ENCODE measurements around the gene LRPAP1. TPM values are rescaled to one million over a fixed set of nuclear protein-coding genes. Genes with fewer than 3 reads are reported as not detected.

The LRPAP1 gene
- total and polyA plus RNA-seq, 2 donors (not counting 1 experiment from before 2014, with no cell fraction given): 64.6 to 86.8 TPM

GRCh38 chr4:3462790-3463415, 69.3 kb downstream of the LRPAP1 start, which contains the start of gene DOK7:
Gene DOK7, plus strand, starts transcription at chr4:3463306. Its CDS starts 70 bp downstream, at chr4:3463376.
- Histone ChIP-seq H3K9me3 (ENCODE audit: control extremely low read depth in 1 of 3, control insufficient read depth in 2 of 3, insufficient read depth in 1 of 3, low read length in 2 of 3) (peaks cover 0 to 18% (median 0%) of the 10 kb centered on the region in 3 donors), H3K27me3 (replicated peaks in 1 of 4; ENCODE audit: control extremely low read depth in 1 of 4, control insufficient read depth in 3 of 4, insufficient read depth in 4 of 4, low read length in 3 of 4) (peaks cover 0 to 41% (median 10%) of the 10 kb centered on the region in 4 experiments), H3K36me3 (replicated peaks in 1 of 2; ENCODE audit: control extremely low read depth in 1 of 2, control insufficient read depth in 1 of 2, extremely low read depth in 1 of 2, insufficient read depth in 2 of 2, low read length in 1 of 2) (no peaks in the 10 kb centered on the region), H4K20me1 (ENCODE audit: control insufficient read depth, insufficient read depth, low read length, poor library complexity, severe bottlenecking) (no peaks in the 10 kb centered on the region), H3K9ac (ENCODE audit: low read length) (no peak within 1 kb of the TSS), H2AFZ (ENCODE audit: insufficient read depth, low read depth, low read length, poor library complexity, severe bottlenecking) (peak within 1 kb of the TSS; percentile 22), H3K27ac (ENCODE audit: low read length in 2 of 2) (no peak within 1 kb of the TSS), H3K4me1 (ENCODE audit: control insufficient read depth in 2 of 2, insufficient read depth in 2 of 2, low read length in 2 of 2) (peaks cover 0 to 18% of the 10 kb centered on the region in 2 donors), H3K79me2 (ENCODE audit: control insufficient read depth, insufficient read depth, low read length) (no peaks in the 10 kb centered on the region), H3K4me3 (ENCODE audit: control extremely low read depth in 1 of 5, extremely low read depth in 1 of 5, insufficient read depth in 1 of 5, low read depth in 2 of 5, low read length in 4 of 5) (peak within 1 kb of the TSS in 1 of 5 experiments; percentile 17), H3K4me2 (replicated peaks; ENCODE audit: low read depth, low read length, poor library complexity, severe bottlenecking) (peak within 1 kb of the TSS; percentile 66)
- CTCF ChIA-PET: interaction anchor here (0.9 kb wide), 1 partner anchor 17 kb away, joined by 4 read pairs; no protein-coding TSS in a partner anchor
- no peaks in the 10 kb centered on the region for H3K4me1 Mint-ChIP-seq
- intact Hi-C loops (cut with micrococcal nuclease): no loop called here
- peaks cover 31% of the 10 kb centered on the region for H3K27me3 Mint-ChIP-seq
- H3K4me3 Mint-ChIP-seq: peak within 1 kb of the TSS; percentile 54
- no peak for DNase-seq
- 8% methylated on average over 44 of the region's 44 CpGs for WGBS (ENCODE audit: insufficient coverage)
- ATAC-seq (ENCODE audit: low read depth): no peak
- no peaks in the 10 kb centered on the region for H3K9me3 Mint-ChIP-seq (ENCODE audit: insufficient read depth)
- H3K27ac Mint-ChIP-seq: no peak within 1 kb of the TSS
- POLR2A ChIA-PET: no interaction called here
- TF ChIP-seq EZH2 (IDR thresholded peaks at IDR 0.05; ENCODE audit: borderline replicate concordance, insufficient read depth, low read depth, low read length, poor library complexity, severe bottlenecking) (no peak), CTCF (IDR thresholded peaks at IDR 0.05) (no peak)

- no peak for TF ChIP-seq CTCF (IDR thresholded peaks at IDR 0.05)
- TF ChIP-seq EZH2 (IDR thresholded peaks at IDR 0.05; ENCODE audit: borderline replicate concordance, insufficient read depth, low read depth, low read length, poor library complexity, severe bottlenecking): no peak
- CTCF ChIA-PET: interaction anchor here (0.9 kb wide), 1 partner anchor 18 kb away, joined by 4 read pairs; no protein-coding TSS in a partner anchor
- Histone ChIP-seq H3K79me2 (ENCODE audit: control insufficient read depth, insufficient read depth, low read length) (no peaks in the 10 kb centered on the region), H3K4me1 (ENCODE audit: control insufficient read depth in 2 of 2, insufficient read depth in 2 of 2, low read length in 2 of 2) (peaks cover 0 to 18% of the 10 kb centered on the region in 2 donors), H3K36me3 (replicated peaks in 1 of 2; ENCODE audit: control extremely low read depth in 1 of 2, control insufficient read depth in 1 of 2, extremely low read depth in 1 of 2, insufficient read depth in 2 of 2, low read length in 1 of 2) (no peaks in the 10 kb centered on the region), H2AFZ (ENCODE audit: insufficient read depth, low read depth, low read length, poor library complexity, severe bottlenecking) (no peak overlapping the region), H3K4me3 (ENCODE audit: control extremely low read depth in 1 of 5, extremely low read depth in 1 of 5, insufficient read depth in 1 of 5, low read depth in 2 of 5, low read length in 4 of 5) (no peak overlapping the region), H3K9me3 (ENCODE audit: control extremely low read depth in 1 of 3, control insufficient read depth in 2 of 3, insufficient read depth in 1 of 3, low read length in 2 of 3) (peaks cover 0 to 18% (median 0%) of the 10 kb centered on the region in 3 donors), H4K20me1 (ENCODE audit: control insufficient read depth, insufficient read depth, low read length, poor library complexity, severe bottlenecking) (no peaks in the 10 kb centered on the region), H3K27ac (ENCODE audit: low read length in 2 of 2) (no peak overlapping the region), H3K27me3 (replicated peaks in 1 of 4; ENCODE audit: control extremely low read depth in 1 of 4, control insufficient read depth in 3 of 4, insufficient read depth in 4 of 4, low read length in 3 of 4) (peaks cover 0 to 41% (median 10%) of the 10 kb centered on the region in 4 experiments), H3K4me2 (replicated peaks; ENCODE audit: low read depth, low read length, poor library complexity, severe bottlenecking) (peak overlapping the region; percentile 66), H3K9ac (ENCODE audit: low read length) (no peak overlapping the region)
- POLR2A ChIA-PET: no interaction called here
- Mint-ChIP-seq H3K27me3 (peaks cover 32% of the 10 kb centered on the region), H3K9me3 (ENCODE audit: insufficient read depth) (no peaks in the 10 kb centered on the region), H3K4me1 (no peaks in the 10 kb centered on the region), H3K27ac (no peak overlapping the region), H3K4me3 (peak overlapping the region; percentile 54)
- 89% methylated on average over 10 of the region's 10 CpGs for WGBS (ENCODE audit: insufficient coverage)
- intact Hi-C loops (cut with micrococcal nuclease): no loop called here
- no peak for ATAC-seq (ENCODE audit: low read depth)
- no peak for DNase-seq
These were observed 69.9 kb downstream of the LRPAP1 start for GRCh38 chr4:3462321-3462789.
